Measurements from ENCODE around the gene SGCA.

The SGCA gene

GRCh38 chr17:50120475-50121253 is 45.1 kb upstream of the SGCA start:
- TF ChIP-seq ZBTB7A (IDR thresholded peaks at IDR 0.05; ENCODE audit: low read depth) (no peak), CREB1 (IDR thresholded peaks at IDR 0.05; ENCODE audit: low read depth) (no peak), EGR1 (IDR thresholded peaks at IDR 0.05) (no peak), FOXM1 (IDR thresholded peaks at IDR 0.05; ENCODE audit: borderline replicate concordance, low read depth) (no peak), MAX (IDR thresholded peaks at IDR 0.05) (no peak), YY1 (IDR thresholded peaks at IDR 0.05; ENCODE audit: low read depth) (no peak), RAD21 (IDR thresholded peaks at IDR 0.05; ENCODE audit: low read depth) (no peak), REST (IDR thresholded peaks at IDR 0.05; ENCODE audit: low read depth) (no peak), CEBPB (IDR thresholded peaks at IDR 0.05) (no peak), TAF1 (IDR thresholded peaks at IDR 0.05; ENCODE audit: low read depth) (no peak), TEAD4 (IDR thresholded peaks at IDR 0.05) (no peak)

GRCh38 chr17:50122945-50123344 is 42.9 kb upstream of the SGCA start:
- no peak for TF ChIP-seq YY1 (IDR thresholded peaks at IDR 0.05; ENCODE audit: low read depth)
- no peak for TF ChIP-seq REST (IDR thresholded peaks at IDR 0.05; ENCODE audit: low read depth)
- TF ChIP-seq CEBPB (IDR thresholded peaks at IDR 0.05), result no peak
- no peak for TF ChIP-seq ZBTB7A (IDR thresholded peaks at IDR 0.05; ENCODE audit: low read depth)
- no peak for TF ChIP-seq MAX (IDR thresholded peaks at IDR 0.05)
- TF ChIP-seq CREB1 (IDR thresholded peaks at IDR 0.05; ENCODE audit: low read depth), result no peak
- TF ChIP-seq EP300 (IDR thresholded peaks at IDR 0.05; ENCODE audit: borderline replicate concordance), result no peak
- TF ChIP-seq EGR1 (IDR thresholded peaks at IDR 0.05), result no peak

GRCh38 chr17:50123649-50124349 is 42.0 kb upstream of the SGCA start:
- no peak for TF ChIP-seq USF1 (IDR thresholded peaks at IDR 0.05)
- no peak for TF ChIP-seq CREB1 (IDR thresholded peaks at IDR 0.05; ENCODE audit: low read depth)
- peak; percentile 39; the same call in 1 of the 2 replicates for TF ChIP-seq NFIC (IDR thresholded peaks at IDR 0.05)
- TF ChIP-seq TCF12 (IDR thresholded peaks at IDR 0.05; ENCODE audit: low read depth), result peak; percentile 68
- no peak for TF ChIP-seq CEBPB (IDR thresholded peaks at IDR 0.05)
- no peak for TF ChIP-seq REST (IDR thresholded peaks at IDR 0.05; ENCODE audit: low read depth)
- TF ChIP-seq ZBTB7A (IDR thresholded peaks at IDR 0.05; ENCODE audit: low read depth), result peak; percentile 67; the same call in 1 of the 2 replicates
- TF ChIP-seq TEAD4 (IDR thresholded peaks at IDR 0.05), result no peak
- TF ChIP-seq EGR1 (IDR thresholded peaks at IDR 0.05), result peak; percentile 79
- peak; percentile 64 for TF ChIP-seq MAX (IDR thresholded peaks at IDR 0.05)
- peak; percentile 50; the same call in 1 of the 2 replicates for TF ChIP-seq EP300 (IDR thresholded peaks at IDR 0.05; ENCODE audit: borderline replicate concordance)
- 0 out of 2 replicates have a peak, but pooled peaks have one; percentile 10 for TF ChIP-seq YY1 (IDR thresholded peaks at IDR 0.05; ENCODE audit: low read depth)
- 0 out of 2 replicates have a peak, but pooled peaks have one; percentile 45 for TF ChIP-seq TAF1 (IDR thresholded peaks at IDR 0.05; ENCODE audit: low read depth)
- no peak for TF ChIP-seq RAD21 (IDR thresholded peaks at IDR 0.05; ENCODE audit: low read depth)
- no peak; the same call in 1 of the 2 replicates for TF ChIP-seq FOXM1 (IDR thresholded peaks at IDR 0.05; ENCODE audit: borderline replicate concordance, low read depth)
